Ascending aorta (tissue), 2 donors: ENCODE results near the gene CERT1. TPM values are rescaled to one million over a fixed set of nuclear protein-coding genes. Genes with fewer than 3 reads are reported as not detected.

Experiments
- DNase-seq, 2 donors: peaks; one replicate each; pipeline ENCODE4 v3.0.0-alpha.2; 2019; ENCODE audit warnings: low spot score in 2 of 2
- H3K27ac ChIP-seq, 2 donors: fragments of 200-600 bp; sonication (generic); one replicate each; pipeline ENCODE4 v1.5.1; 2016 to 2017; ENCODE audit warnings: mild to moderate bottlenecking in 1 of 2
- H3K27me3 ChIP-seq: fragments of 200-600 bp; sonication (generic); one replicate; pipeline ENCODE4 v1.5.1; 2017
- H3K36me3 ChIP-seq, 2 donors: fragments of 200-600 bp; sonication (generic); one replicate each; pipeline ENCODE4 v1.5.1; 2016
- H3K4me1 ChIP-seq, 2 donors: fragments of 200-600 bp; sonication (generic); one replicate each; pipeline ENCODE4 v1.5.1; 2016 to 2017; ENCODE audit warnings: mild to moderate bottlenecking in 1 of 2
- H3K4me3 ChIP-seq, 2 donors: fragments of 200-600 bp; sonication (generic); one replicate each; pipeline ENCODE4 v1.5.1; 2016 to 2017; ENCODE audit warnings: mild to moderate bottlenecking in 1 of 2
- H3K9me3 ChIP-seq, 2 donors: fragments of 200-600 bp; sonication (generic); one replicate each; pipeline ENCODE4 v1.5.1; 2016
- intact Hi-C: fragments of 100-400 bp; cut with DNase I; formaldehyde crosslinking; loops from one replicate; pipeline ENCODE4 v1.15.1; 2023
- total RNA-seq: library from RNA; depleted of rRNA; stranded (reverse); fragments of >200 nt; gene quantifications from one replicate; pipeline ENCODE4 v1.1.0, GENCODE V29; 2016
- TF ChIP-seq, protein P1 (sequence below), 3 experiments: fragments of 200-600 bp in 2 of 3; fragments of 450-650 bp in 1 of 3; sonication (generic) in 2 of 3; IDR thresholded peaks; one replicate each; pipeline ENCODE4 v1.5.1; 2016 to 2019; ENCODE audit warnings: antibody characterized with exemption in 3 of 3, mild to moderate bottlenecking in 1 of 3, moderate library complexity in 1 of 3

Gene CERT1
- total RNA-seq, 1 donor from 2014 or later: 29.8 TPM

DNA sequence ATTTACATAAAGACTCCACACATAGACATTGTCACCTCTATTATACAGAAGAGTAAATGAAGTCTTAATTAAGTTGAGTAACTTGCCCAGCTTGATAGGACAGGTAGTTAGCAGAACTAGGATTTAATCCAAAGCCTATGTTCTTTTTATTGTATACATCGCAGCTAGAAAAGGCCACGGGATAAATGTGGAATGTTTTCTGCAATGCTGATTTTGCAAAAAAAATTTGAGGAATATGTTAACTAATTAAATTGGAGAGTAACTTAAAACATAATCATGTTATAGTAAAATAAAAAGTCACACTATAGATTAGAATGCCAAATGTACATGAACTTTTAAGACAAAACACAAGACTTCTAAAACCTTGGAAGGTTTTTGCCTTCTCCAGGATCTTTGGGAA, 41.3 kb upstream of the CERT1 start:
- Histone ChIP-seq H3K4me3 (no peak overlapping the region), H3K27ac (no peak overlapping the region), H3K4me1 (no peaks in the 10 kb centered on the region), H3K9me3 (no peaks in the 10 kb centered on the region), H3K27me3 (no peaks in the 10 kb centered on the region), H3K36me3 (peaks cover 3 to 44% of the 10 kb centered on the region in 2 donors)
- no peak for DNase-seq
- TF ChIP-seq, protein P1, sequence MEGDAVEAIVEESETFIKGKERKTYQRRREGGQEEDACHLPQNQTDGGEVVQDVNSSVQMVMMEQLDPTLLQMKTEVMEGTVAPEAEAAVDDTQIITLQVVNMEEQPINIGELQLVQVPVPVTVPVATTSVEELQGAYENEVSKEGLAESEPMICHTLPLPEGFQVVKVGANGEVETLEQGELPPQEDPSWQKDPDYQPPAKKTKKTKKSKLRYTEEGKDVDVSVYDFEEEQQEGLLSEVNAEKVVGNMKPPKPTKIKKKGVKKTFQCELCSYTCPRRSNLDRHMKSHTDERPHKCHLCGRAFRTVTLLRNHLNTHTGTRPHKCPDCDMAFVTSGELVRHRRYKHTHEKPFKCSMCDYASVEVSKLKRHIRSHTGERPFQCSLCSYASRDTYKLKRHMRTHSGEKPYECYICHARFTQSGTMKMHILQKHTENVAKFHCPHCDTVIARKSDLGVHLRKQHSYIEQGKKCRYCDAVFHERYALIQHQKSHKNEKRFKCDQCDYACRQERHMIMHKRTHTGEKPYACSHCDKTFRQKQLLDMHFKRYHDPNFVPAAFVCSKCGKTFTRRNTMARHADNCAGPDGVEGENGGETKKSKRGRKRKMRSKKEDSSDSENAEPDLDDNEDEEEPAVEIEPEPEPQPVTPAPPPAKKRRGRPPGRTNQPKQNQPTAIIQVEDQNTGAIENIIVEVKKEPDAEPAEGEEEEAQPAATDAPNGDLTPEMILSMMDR (IDR thresholded peaks at IDR 0.05): no peak
- intact Hi-C loops: no loop called here

DNA sequence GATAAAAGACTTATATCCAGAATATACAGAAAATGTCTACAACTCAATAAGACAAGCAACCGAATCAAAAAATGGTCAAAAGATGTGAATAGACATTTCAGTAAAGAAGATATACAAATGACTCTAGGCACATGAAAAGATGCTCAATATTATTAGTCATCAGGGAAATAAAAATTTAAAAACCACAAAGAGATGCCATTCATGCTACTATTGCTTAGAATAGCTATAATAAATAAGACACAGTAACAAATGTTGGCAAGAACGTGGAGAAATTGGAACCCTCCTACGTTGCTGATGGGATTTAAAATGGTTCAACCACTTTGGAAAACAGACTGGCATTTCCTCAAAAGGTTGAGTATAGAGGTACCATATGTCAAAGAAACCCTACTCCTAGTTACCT, 40.0 kb upstream of the CERT1 start:
- Histone ChIP-seq H3K36me3 (peaks cover 3 to 34% of the 10 kb centered on the region in 2 donors), H3K9me3 (no peaks in the 10 kb centered on the region), H3K4me3 (no peak overlapping the region), H3K27me3 (no peaks in the 10 kb centered on the region), H3K27ac (no peak overlapping the region), H3K4me1 (no peaks in the 10 kb centered on the region)
- TF ChIP-seq, protein P1 (IDR thresholded peaks at IDR 0.05): no peak
- no peak for DNase-seq
- intact Hi-C loops: no loop called here

DNA sequence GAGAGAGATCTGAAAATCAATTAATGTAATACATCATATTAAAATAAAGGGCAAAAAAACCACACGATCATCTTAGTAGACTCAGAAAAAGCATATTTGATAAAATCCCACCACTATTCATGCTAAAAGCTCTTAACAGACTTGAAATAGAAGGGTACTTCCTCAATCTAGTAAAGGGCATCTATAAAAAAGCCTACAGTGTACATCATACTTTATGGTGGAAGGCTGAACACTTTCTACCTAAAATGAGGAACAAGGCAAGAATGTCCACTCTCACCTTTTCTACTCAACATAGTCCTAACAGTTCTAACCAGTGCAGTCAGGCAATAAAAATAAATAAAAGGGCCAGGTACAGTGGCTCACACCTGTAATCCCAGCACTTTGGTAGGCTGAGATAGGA, 39.2 kb upstream of the CERT1 start:
- Histone ChIP-seq H3K36me3 (peaks cover 3 to 30% of the 10 kb centered on the region in 2 donors), H3K27me3 (no peaks in the 10 kb centered on the region), H3K9me3 (no peaks in the 10 kb centered on the region), H3K4me1 (no peaks in the 10 kb centered on the region), H3K4me3 (no peak overlapping the region), H3K27ac (no peak overlapping the region)
- intact Hi-C loops: no loop called here
- TF ChIP-seq, protein P1 (IDR thresholded peaks at IDR 0.05): no peak
- no peak for DNase-seq

DNA sequence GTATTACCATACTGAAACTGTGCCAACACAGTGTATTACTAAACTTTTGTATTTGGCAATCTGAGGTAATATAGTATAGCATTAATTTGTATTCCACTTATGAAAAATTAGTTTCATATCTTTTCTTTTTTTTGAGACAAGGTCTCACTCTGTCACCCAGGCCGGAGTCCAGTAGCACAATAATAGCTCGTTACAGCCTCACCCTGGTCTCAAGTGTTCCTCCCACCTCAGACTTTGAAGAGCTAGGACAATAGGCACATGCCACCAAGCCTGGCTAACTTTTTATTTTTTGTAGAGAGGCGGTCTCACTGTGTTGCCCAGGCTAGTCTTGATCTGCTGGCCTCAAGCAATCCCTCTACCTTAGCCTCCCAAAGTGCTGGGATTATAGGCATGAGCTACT, 36.4 kb upstream of the CERT1 start:
- intact Hi-C loops: no loop called here
- Histone ChIP-seq H3K4me3 (no peak overlapping the region), H3K27me3 (no peaks in the 10 kb centered on the region), H3K9me3 (no peaks in the 10 kb centered on the region), H3K36me3 (peaks cover 3 to 10% of the 10 kb centered on the region in 2 donors), H3K4me1 (no peaks in the 10 kb centered on the region), H3K27ac (no peak overlapping the region)
- DNase-seq: no peak
- TF ChIP-seq, protein P1 (IDR thresholded peaks at IDR 0.05): no peak

DNA sequence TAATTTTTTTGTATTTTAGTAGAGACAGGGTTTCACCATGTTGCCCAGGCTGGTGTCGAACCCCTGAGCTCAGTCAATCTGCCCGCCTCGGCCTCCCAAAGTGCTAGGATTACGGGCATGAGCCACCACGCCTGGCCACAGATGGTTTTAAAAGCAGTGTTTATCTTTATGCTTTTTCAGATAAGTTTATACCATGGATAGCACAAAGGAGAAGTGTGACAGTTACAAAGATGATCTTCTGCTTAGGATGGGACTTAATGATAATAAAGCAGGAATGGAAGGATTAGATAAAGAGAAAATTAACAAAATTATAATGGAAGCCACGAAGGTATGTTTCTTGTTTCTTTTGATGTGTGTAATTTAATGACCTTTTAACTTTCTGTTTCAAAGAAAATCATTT, 35.4 kb upstream of the CERT1 start:
- H3K27ac ChIP-seq: no peak overlapping the region
- peaks cover 0 to 4% of the 10 kb centered on the region in 2 donors for H3K36me3 ChIP-seq
- H3K9me3 ChIP-seq: no peaks in the 10 kb centered on the region
- intact Hi-C loops: no loop called here
- H3K4me3 ChIP-seq: no peak overlapping the region
- TF ChIP-seq, protein P1 (IDR thresholded peaks at IDR 0.05): no peak
- DNase-seq: no peak
- H3K4me1 ChIP-seq: no peaks in the 10 kb centered on the region
- no peaks in the 10 kb centered on the region for H3K27me3 ChIP-seq

DNA sequence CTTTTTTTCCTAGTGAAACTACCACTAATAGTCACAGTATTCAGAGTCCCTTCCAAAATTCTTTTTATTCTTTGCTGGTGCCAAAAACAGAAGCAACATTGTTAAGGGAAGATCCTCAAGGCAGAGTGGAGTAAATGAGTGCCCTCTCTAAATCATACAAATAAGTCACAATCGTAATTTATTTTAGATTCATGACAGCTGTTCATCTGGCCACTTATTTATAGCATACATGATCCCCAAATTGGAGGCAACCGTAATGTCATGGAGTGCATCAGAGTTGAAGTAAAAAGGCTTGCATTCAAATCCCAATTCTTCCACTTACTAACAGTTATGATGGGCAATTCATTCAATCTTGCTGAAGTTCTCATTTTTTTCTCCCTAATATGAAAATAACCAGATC, 33.7 kb upstream of the CERT1 start:
- DNase-seq: no peak
- H3K27ac ChIP-seq: no peak overlapping the region
- H3K9me3 ChIP-seq: no peaks in the 10 kb centered on the region
- peaks cover 0 to 4% of the 10 kb centered on the region in 2 donors for H3K36me3 ChIP-seq
- H3K4me1 ChIP-seq: no peaks in the 10 kb centered on the region
- no peak overlapping the region for H3K4me3 ChIP-seq
- TF ChIP-seq, protein P1 (IDR thresholded peaks at IDR 0.05): no peak
- no peaks in the 10 kb centered on the region for H3K27me3 ChIP-seq
- intact Hi-C loops: no loop called here
